Keratinocyte (primary cell): Measurements from ENCODE around the gene CYP4B1.

Experiments used
- EZH2 ChIP-seq: IDR thresholded peaks from one replicate; pipeline ENCODE4 v1.6.1; 2012; ENCODE audit warnings: inconsistent platforms, mild to moderate bottlenecking, low read length, moderate library complexity
- TF ChIP-seq, protein P1 (sequence below), 3 experiments: IDR thresholded peaks in 1 of 3; conservative IDR thresholded peaks in 1 of 3; optimal IDR thresholded peaks in 1 of 3; 2 replicates in 2 of 3; 3 replicates in 1 of 3; pipeline versions ENCODE3 to v1.5.1; 2011; ENCODE audit warnings: low read length in 3 of 3, mild to moderate bottlenecking in 3 of 3, moderate library complexity in 2 of 3, control low read depth in 1 of 3, inconsistent platforms in 1 of 3; ENCODE audit not compliant: insufficient read depth in 2 of 3; ENCODE audit errors: extremely low read depth in 1 of 3

DNA sequence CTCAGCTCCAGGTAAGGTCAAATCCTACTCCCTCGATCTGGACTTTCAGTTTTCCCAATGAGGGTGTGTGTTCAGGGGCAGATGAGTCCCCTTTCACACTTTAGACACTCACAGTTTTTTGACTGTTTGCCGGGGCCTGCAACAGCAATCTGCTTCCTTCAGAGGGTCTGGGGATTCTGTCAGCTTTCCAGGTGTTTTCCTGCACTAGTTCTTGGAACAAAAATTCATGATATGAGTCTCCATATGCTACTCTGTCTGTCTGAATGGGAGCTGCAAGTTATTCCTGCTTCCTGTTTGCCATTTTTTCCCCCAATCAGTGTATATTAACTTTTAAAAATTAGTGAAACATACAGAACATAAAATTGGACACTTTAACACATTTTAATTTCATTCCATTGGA, 24.3 kb downstream of the CYP4B1 start:
- TF ChIP-seq, protein P1, sequence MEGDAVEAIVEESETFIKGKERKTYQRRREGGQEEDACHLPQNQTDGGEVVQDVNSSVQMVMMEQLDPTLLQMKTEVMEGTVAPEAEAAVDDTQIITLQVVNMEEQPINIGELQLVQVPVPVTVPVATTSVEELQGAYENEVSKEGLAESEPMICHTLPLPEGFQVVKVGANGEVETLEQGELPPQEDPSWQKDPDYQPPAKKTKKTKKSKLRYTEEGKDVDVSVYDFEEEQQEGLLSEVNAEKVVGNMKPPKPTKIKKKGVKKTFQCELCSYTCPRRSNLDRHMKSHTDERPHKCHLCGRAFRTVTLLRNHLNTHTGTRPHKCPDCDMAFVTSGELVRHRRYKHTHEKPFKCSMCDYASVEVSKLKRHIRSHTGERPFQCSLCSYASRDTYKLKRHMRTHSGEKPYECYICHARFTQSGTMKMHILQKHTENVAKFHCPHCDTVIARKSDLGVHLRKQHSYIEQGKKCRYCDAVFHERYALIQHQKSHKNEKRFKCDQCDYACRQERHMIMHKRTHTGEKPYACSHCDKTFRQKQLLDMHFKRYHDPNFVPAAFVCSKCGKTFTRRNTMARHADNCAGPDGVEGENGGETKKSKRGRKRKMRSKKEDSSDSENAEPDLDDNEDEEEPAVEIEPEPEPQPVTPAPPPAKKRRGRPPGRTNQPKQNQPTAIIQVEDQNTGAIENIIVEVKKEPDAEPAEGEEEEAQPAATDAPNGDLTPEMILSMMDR (optimal IDR thresholded peaks at IDR 0.05 in 1 of 3, IDR thresholded peaks at IDR 0.05 in 1 of 3, conservative IDR thresholded peaks at IDR 0.05 in 1 of 3; ENCODE audit: extremely low read depth in 1 of 3, insufficient read depth in 2 of 3, low read length in 3 of 3) = no peak
- no peak for TF ChIP-seq EZH2
